ENCODE results near the gene SHB. TPM values are rescaled to one million over a fixed set of nuclear protein-coding genes. Genes with fewer than 3 reads are reported as not detected.

The SHB gene
- total RNA-seq, 8 experiments from 2014 or later, result 2.8 to 12.8 (median 8.7) TPM

- H3K27ac ChIP-seq, result peak overlapping the region; percentile 25 to 54
- ATAC-seq (replicated peaks in 6 of 8), result peak in 5 of 8 experiments; percentile 60 to 74 (median 70)
- no peak overlapping the region for H3K4me3 ChIP-seq
- H3K4me1 ChIP-seq (replicated peaks in 1 of 2), result peaks cover 61 to 69% of the 10 kb centered on the region in 2 donors
- 0 to 100% (median 90%) methylated on average over 1 to 9 of the region's 9 CpGs; no CpG with 5 or more reads in 1 of the 10 experiments for WGBS, 10 experiments
- in situ Hi-C loops (cut with MboI; ENCODE audit: low pct_unique_long_range_greater_than_20kb in 2 of 9, low sequenced_read_pairs in 9 of 9, unreplicated experiment in 9 of 9), result loop anchor here in 1 of 9 experiments (25.0 kb wide), 1 partner anchor 349 kb away; no protein-coding TSS in a partner anchor
Measured at GRCh38 chr9:38012767-38013450, 56.1 kb downstream of the SHB start.

DNA sequence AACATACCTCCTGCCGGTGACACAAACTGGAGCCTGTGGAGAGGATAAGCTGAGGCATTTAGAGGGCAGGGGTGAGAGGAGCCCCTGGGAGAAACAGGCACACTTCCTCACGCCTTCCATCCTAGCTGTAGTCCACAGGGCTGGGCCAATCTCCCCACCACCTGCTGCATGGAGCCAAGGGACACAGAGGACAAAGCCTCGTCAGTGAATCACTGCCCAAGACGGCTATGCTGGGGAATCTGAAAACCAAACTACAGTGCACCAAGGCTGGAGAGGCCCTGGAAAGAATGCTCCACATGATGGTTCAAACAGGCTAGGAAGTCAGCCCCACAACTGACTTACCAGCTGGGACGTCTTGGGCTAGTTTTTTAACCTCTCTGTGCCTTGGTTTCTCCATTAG, 57.0 kb downstream of the SHB start:
- Histone ChIP-seq H3K4me3 (no peak overlapping the region), H3K27ac (no peak overlapping the region), H3K4me1 (replicated peaks in 1 of 2) (peaks cover 54 to 68% of the 10 kb centered on the region in 2 donors)
- WGBS, 10 experiments, result 82 to 100% (median 93%) methylated on average over 1 to 3 of the region's 5 CpGs; no CpG with 5 or more reads in 5 of the 10 experiments
- in situ Hi-C loops (cut with MboI; ENCODE audit: low pct_unique_long_range_greater_than_20kb in 2 of 9, low sequenced_read_pairs in 9 of 9, unreplicated experiment in 9 of 9), result loop anchor here in 1 of 9 experiments (25.0 kb wide), 1 partner anchor 350 kb away; no protein-coding TSS in a partner anchor
- ATAC-seq (replicated peaks in 6 of 8), result no peak

GRCh38 chr9:38010918-38011704, 57.9 kb downstream of the SHB start:
- in situ Hi-C loops (cut with MboI; ENCODE audit: low pct_unique_long_range_greater_than_20kb in 2 of 9, low sequenced_read_pairs in 9 of 9, unreplicated experiment in 9 of 9), result loop anchor here in 1 of 9 experiments (25.0 kb wide), 1 partner anchor 351 kb away; no protein-coding TSS in a partner anchor
- Histone ChIP-seq H3K4me3 (no peak overlapping the region), H3K27ac (no peak overlapping the region), H3K4me1 (replicated peaks in 1 of 2) (peaks cover 48 to 61% of the 10 kb centered on the region in 2 donors)
- WGBS, 10 experiments, result 70 to 100% (median 83%) methylated on average over 1 to 5 of the region's 7 CpGs; no CpG with 5 or more reads in 2 of the 10 experiments
- no peak for ATAC-seq (replicated peaks in 6 of 8)

DNA sequence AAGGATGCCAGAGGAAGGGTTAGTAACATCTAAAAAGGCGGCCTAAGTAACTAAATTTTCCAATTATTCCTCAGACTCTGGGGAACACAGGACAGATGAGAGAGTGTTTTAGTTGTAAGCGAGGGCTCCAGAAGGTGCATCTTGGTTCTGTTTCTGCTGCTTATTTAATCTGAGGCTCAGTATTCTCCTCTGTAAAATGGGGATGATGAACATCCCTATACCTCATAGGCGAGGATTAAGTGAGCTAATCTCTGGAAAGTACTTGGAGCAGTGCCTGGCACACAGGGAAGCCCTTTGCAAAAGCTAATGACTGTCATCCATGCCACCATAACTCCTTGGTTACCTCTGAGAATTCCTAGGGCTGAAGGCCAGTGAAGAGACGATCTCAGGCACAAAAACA, 59.0 kb downstream of the SHB start:
- in situ Hi-C loops (cut with MboI; ENCODE audit: low pct_unique_long_range_greater_than_20kb in 2 of 9, low sequenced_read_pairs in 9 of 9, unreplicated experiment in 9 of 9), result loop anchor here in 1 of 9 experiments (25.0 kb wide), 1 partner anchor 352 kb away; no protein-coding TSS in a partner anchor
- Histone ChIP-seq H3K27ac (no peak overlapping the region), H3K4me3 (no peak overlapping the region), H3K4me1 (replicated peaks in 1 of 2) (peaks cover 44 to 52% of the 10 kb centered on the region in 2 donors)
- 0 to 100% (median 63%) methylated on average over 1 to 3 of the region's 4 CpGs; no CpG with 5 or more reads in 2 of the 10 experiments for WGBS, 10 experiments
- ATAC-seq (replicated peaks in 6 of 8), result no peak

DNA sequence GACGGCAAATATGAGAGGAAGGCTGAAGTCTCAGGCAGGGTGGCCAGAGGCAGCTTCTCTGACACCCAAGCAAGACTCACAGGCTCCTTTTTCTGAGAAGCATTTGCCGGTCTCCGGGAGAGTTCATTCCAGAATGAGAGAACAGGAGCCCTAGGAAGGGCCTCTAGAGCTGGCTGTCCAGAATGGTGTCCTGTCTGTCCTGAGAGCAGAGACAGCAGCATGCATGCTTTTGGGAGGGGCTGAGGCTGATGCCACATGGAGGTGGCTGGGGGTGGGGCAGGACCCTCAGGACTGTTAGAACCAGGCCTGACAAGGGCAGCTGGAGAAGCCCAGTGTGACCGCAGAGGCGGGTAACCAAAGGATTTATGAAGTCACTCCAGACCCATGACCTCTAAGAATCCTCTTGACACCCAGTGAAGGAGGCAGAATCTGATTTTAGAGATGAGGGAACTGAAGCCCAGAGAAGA, 60.0 kb downstream of the SHB start:
- Histone ChIP-seq H3K4me1 (replicated peaks in 1 of 2) (peaks cover 44 to 50% of the 10 kb centered on the region in 2 donors), H3K27ac (peak overlapping the region; percentile 4 to 40), H3K4me3 (no peak overlapping the region)
- in situ Hi-C loops (cut with MboI; ENCODE audit: low pct_unique_long_range_greater_than_20kb in 2 of 9, low sequenced_read_pairs in 9 of 9, unreplicated experiment in 9 of 9), result loop anchor here in 1 of 9 experiments (25.0 kb wide), 1 partner anchor 353 kb away; no protein-coding TSS in a partner anchor
- peak in 5 of 8 experiments; percentile 7 to 43 (median 30) for ATAC-seq (replicated peaks in 6 of 8)
- 60 to 93% (median 77%) methylated on average over 1 to 4 of the region's 5 CpGs; no CpG with 5 or more reads in 6 of the 10 experiments for WGBS, 10 experiments

DNA sequence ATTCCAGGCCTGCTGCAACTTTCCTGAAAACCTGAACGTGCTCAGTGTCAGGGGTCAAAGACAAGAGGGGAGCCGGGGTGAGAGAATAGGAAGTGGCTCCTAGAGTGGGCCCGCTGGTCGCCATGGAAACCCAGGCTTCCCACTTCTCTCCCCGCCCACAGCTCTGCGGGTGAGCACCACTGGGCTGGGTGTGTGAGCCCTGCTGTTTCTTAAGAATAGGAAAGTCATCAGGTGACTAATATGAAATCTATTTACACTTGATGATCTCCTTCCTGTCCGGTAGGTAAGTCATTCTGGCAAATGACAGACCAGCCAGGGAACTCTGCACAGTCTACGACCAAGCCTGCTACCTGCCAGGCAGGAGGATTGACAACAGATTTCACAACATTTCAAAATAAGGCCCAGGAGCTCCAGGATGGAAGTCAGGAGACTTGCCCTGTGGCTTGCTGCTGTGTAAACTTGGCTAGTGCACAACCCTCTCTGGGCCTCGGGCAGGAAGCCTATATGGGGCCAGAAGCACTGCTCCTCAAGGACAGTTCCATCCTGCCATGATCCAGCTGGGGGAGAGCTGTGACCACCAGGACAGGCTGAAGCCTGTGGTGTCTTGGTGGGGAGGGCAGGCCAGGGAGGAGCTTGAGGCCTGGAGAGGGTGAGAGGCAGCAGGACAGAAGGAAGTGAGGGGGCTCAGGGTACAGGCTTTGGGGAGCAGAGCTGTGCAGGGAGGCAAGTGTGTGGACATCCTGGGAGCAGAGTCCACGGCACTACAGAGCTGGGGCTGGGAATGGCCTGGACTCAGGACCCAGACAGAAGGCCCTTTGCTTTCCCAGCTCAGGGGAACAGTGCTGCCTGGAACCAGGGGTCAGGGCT, 60.6 kb downstream of the SHB start:
- no peak overlapping the region for H3K4me3 ChIP-seq
- peak overlapping the region; percentile 4 to 40 for H3K27ac ChIP-seq
- peak; percentile 16 to 73 (median 67) for ATAC-seq (replicated peaks in 6 of 8)
- in situ Hi-C loops (cut with MboI; ENCODE audit: low pct_unique_long_range_greater_than_20kb in 2 of 9, low sequenced_read_pairs in 9 of 9, unreplicated experiment in 9 of 9), result loop anchor here in 1 of 9 experiments (25.0 kb wide), 1 partner anchor 354 kb away; no protein-coding TSS in a partner anchor
- 0 to 21% (median 7%) methylated on average over 2 to 6 of the region's 10 CpGs; no CpG with 5 or more reads in 5 of the 10 experiments for WGBS, 10 experiments
- H3K4me1 ChIP-seq (replicated peaks in 1 of 2), result peaks cover 40 to 47% of the 10 kb centered on the region in 2 donors

DNA sequence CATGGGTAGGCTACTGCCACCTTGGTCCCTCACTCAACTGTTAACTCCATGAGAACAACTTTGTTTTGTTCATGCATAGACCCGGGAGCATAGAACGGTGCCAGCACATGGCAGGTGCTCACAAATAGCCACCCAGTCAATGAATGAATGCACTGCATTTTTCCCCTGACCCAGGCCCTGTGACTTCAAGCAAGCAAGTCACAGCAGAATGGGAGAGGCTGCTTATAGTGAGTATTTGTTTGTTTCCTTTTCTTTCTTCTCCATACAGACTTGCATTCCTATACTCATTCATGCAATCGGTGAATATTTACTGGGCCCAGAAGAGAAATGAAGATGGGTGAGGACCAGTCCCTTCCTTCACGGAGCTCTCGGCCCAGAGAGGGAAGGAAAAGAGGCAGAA, 62.0 kb downstream of the SHB start:
- H3K4me1 ChIP-seq (replicated peaks in 1 of 2), result peaks cover 27 to 35% of the 10 kb centered on the region in 2 donors
- peak in 2 of 8 experiments; percentile 5 for ATAC-seq (replicated peaks in 6 of 8)
- no peak overlapping the region for H3K27ac ChIP-seq
- no peak overlapping the region for H3K4me3 ChIP-seq
- in situ Hi-C loops (cut with MboI; ENCODE audit: low pct_unique_long_range_greater_than_20kb in 2 of 9, low sequenced_read_pairs in 9 of 9, unreplicated experiment in 9 of 9), result loop anchor here in 1 of 9 experiments (25.0 kb wide), 1 partner anchor 355 kb away; no protein-coding TSS in a partner anchor
- WGBS, 10 experiments, result 48 to 100% (median 93%) methylated on average over 1 to 4 of the region's 5 CpGs; no CpG with 5 or more reads in 4 of the 10 experiments

GRCh38 chr9:38006163-38006562, 62.9 kb downstream of the SHB start:
- no peak overlapping the region for H3K4me3 ChIP-seq
- 5 to 100% (median 82%) methylated on average over 1 to 5 of the region's 7 CpGs; no CpG with 5 or more reads in 5 of the 10 experiments for WGBS, 10 experiments
- H3K4me1 ChIP-seq (replicated peaks in 1 of 2), result peaks cover 22 to 28% of the 10 kb centered on the region in 2 donors
- in situ Hi-C loops (cut with MboI; ENCODE audit: low pct_unique_long_range_greater_than_20kb in 2 of 9, low sequenced_read_pairs in 9 of 9, unreplicated experiment in 9 of 9), result loop anchor here in 1 of 9 experiments (25.0 kb wide), 1 partner anchor 356 kb away; no protein-coding TSS in a partner anchor
- peak in 3 of 8 experiments; percentile 48 to 80 (median 56) for ATAC-seq (replicated peaks in 6 of 8)
- no peak overlapping the region for H3K27ac ChIP-seq

DNA sequence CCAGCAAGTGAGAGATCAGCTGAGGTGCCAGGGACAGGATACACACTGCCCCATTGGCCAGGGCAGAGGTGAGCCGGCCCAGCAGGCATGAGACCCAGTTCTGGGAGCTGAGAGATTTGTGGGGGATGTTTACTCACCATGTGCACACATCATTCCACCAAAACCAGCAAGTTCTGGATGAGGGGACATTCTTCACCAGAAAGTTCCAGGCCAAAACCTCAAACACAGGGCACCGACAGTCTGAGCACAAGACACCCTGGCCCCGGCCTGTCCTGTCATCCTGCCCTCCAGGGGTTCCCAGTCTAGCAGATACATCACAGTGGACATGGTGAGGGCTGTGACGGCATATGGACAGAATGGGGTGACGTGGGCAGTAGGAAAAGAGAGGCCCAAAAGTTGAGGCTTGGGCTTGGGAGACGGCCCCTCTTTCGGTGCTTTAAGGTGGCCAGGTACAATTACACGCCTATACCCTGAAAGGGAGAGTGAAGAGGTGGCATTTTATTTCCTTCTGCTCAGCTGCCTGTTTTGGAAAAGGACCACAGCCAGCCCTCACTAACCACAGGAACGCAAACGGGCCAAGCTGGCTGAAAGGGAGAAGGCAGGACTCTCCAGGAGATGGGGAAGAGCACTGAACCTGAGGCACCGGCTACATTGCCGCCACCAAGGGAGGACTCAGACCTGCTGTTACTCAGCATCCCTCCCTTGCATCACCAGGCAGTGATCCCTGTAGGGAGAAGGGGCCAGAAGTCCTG, 64.0 kb downstream of the SHB start:
- no peak for ATAC-seq (replicated peaks in 6 of 8)
- in situ Hi-C loops (cut with MboI; ENCODE audit: low pct_unique_long_range_greater_than_20kb in 2 of 9, low sequenced_read_pairs in 9 of 9, unreplicated experiment in 9 of 9), result loop anchor here in 1 of 9 experiments (25.0 kb wide), 1 partner anchor 357 kb away; no protein-coding TSS in a partner anchor
- Histone ChIP-seq H3K27ac (no peak overlapping the region), H3K4me3 (no peak overlapping the region), H3K4me1 (replicated peaks in 1 of 2) (peaks cover 22 to 29% of the 10 kb centered on the region in 2 donors)
- WGBS, 10 experiments, result 80 to 100% (median 100%) methylated on average over 1 to 5 of the region's 12 CpGs; no CpG with 5 or more reads in 4 of the 10 experiments

- in situ Hi-C loops (cut with MboI; ENCODE audit: low pct_unique_long_range_greater_than_20kb in 2 of 9, low sequenced_read_pairs in 9 of 9, unreplicated experiment in 9 of 9), result loop anchor here in 1 of 9 experiments (25.0 kb wide), 1 partner anchor 358 kb away; no protein-coding TSS in a partner anchor
- Histone ChIP-seq H3K4me1 (replicated peaks in 1 of 2) (peaks cover 21 to 30% of the 10 kb centered on the region in 2 donors), H3K4me3 (no peak overlapping the region), H3K27ac (no peak overlapping the region)
- WGBS, 10 experiments, result 84 to 100% (median 100%) methylated on average over 1 to 9 of the region's 17 CpGs; no CpG with 5 or more reads in 5 of the 10 experiments
- no peak for ATAC-seq (replicated peaks in 6 of 8)
Measured at GRCh38 chr9:38003946-38004808, 64.8 kb downstream of the SHB start.
